Bronchial epithelial cell (primary cell): ENCODE data around the gene TULP4. TPM values are rescaled to one million over a fixed set of nuclear protein-coding genes. Genes with fewer than 3 reads are reported as not detected.
"Not testable (repeated sequence)": the region's sequence is repeated elsewhere in the genome, so short reads cannot be mapped to it uniquely, and the experiment has no call there.

Source experiments
- DNase-seq: peaks from one replicate; pipeline ENCODE4 v3.0.0-alpha.2; 2010; ENCODE audit warnings: low read depth
- FAIRE-seq: peaks from 2 replicates; lab custom pipeline; 2011; peaks lifted over from hg19 to GRCh38; lab: Jason Lieb, UNC
- H3K27me3 ChIP-seq: 2 replicates; pipeline ENCODE4 v1.5.1; 2011; ENCODE audit warnings: low read length; ENCODE audit not compliant: control insufficient read depth, insufficient read depth
- H3K36me3 ChIP-seq: 2 replicates; pipeline ENCODE4 v1.5.1; 2011; ENCODE audit warnings: low read length; ENCODE audit not compliant: control insufficient read depth, insufficient read depth
- H3K4me3 ChIP-seq: 2 replicates; pipeline ENCODE4 v1.5.1; 2011; ENCODE audit warnings: mild to moderate bottlenecking, low read depth, low read length, control low read depth
- total RNA-seq: library from RNA; depleted of rRNA; stranded (reverse); fragments of >200 nt; gene quantifications from 2 replicates; pipeline ENCODE4 v1.2.1, GENCODE V29; 2014
- TF ChIP-seq, protein P1 (sequence below): IDR thresholded peaks from 2 replicates; pipeline ENCODE4 v1.5.1; 2011; ENCODE audit warnings: mild to moderate bottlenecking, moderate library complexity, low read length, control low read depth, inconsistent platforms; ENCODE audit not compliant: insufficient read depth, severe bottlenecking

The TULP4 gene
- total RNA-seq, 1 donor from 2014 or later: 127 TPM

DNA sequence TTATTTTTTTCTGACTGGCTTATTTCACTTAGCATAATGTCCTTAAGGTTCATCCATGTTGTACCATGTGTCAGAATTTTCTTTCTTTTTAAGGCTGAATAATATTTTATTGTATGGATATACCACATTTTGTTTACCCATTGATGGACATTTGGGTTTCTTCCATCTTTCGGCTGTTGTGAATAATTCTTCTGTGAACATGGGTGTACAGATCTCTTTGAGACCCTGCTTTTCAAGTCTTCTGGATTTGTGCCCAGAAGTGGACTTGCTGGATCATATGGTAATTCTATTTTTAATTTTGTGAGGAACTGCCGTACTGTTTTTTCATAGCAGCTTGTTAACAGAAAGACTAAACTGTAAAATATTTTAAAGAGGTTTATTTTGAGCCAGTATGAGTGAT is 153.0 kb downstream of the TULP4 start:
- no peaks in the 10 kb centered on the region for H3K27me3 ChIP-seq
- DNase-seq (no peak), FAIRE-seq (no peak)
- TF ChIP-seq, protein P1, sequence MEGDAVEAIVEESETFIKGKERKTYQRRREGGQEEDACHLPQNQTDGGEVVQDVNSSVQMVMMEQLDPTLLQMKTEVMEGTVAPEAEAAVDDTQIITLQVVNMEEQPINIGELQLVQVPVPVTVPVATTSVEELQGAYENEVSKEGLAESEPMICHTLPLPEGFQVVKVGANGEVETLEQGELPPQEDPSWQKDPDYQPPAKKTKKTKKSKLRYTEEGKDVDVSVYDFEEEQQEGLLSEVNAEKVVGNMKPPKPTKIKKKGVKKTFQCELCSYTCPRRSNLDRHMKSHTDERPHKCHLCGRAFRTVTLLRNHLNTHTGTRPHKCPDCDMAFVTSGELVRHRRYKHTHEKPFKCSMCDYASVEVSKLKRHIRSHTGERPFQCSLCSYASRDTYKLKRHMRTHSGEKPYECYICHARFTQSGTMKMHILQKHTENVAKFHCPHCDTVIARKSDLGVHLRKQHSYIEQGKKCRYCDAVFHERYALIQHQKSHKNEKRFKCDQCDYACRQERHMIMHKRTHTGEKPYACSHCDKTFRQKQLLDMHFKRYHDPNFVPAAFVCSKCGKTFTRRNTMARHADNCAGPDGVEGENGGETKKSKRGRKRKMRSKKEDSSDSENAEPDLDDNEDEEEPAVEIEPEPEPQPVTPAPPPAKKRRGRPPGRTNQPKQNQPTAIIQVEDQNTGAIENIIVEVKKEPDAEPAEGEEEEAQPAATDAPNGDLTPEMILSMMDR: no peak
- H3K36me3 ChIP-seq: peaks cover 7% of the 10 kb centered on the region
- no peak overlapping the region for H3K4me3 ChIP-seq

DNA sequence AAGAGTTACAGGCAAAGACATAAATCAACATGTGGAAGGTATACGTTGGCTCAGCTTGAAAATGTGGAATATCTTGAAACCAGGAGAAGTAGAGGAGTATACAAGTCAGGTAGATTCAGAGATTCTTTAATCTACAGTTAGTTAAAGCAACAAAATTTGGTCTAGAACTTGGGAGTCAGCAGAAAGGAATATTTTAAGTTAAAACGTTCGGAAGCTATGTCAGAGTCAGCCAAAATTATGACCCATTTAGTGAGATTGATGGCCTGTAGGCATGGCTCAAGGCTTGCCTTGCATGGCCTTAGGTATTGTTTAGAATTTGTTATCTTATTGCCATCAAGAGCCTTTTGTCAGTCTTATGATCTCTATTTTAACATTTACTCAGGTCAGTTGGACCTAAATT is 153.5 kb downstream of the TULP4 start:
- TF ChIP-seq, protein P1: no peak
- no peak for FAIRE-seq
- Histone ChIP-seq H3K27me3 (no peaks in the 10 kb centered on the region), H3K4me3 (no peak overlapping the region), H3K36me3 (peaks cover 7% of the 10 kb centered on the region)
- no peak for DNase-seq

- Histone ChIP-seq H3K4me3 (no peak overlapping the region), H3K36me3 (peaks cover 5% of the 10 kb centered on the region), H3K27me3 (no peaks in the 10 kb centered on the region)
- TF ChIP-seq, protein P1: no peak
- FAIRE-seq: no peak
- DNase-seq: no peak
These were observed 155.7 kb downstream of the TULP4 start for GRCh38 chr6:158467923-158468322.

GRCh38 chr6:158468666-158469065 is 156.4 kb downstream of the TULP4 start:
- FAIRE-seq: no peak

DNA sequence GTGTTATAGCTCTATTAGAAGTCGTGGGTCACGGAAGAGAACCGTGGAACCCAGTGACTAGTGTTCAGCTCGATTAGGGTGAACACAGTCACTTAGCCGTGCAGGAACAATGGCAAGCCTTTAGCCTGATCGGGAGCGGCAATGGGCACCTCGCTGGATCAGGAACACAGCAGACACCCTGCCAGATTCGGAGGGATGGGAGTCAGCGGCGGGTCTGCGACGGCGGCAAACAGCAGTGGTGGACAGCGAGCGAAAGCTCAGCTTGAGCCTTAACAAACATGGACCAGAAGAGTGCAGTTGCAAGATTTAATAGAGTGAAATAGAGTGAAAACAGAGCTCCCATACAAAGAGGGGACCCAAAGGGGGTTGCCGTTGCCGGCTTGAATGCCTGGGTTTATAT is 157.8 kb downstream of the TULP4 start:
- H3K36me3 ChIP-seq, FAIRE-seq: not testable (repeated sequence)

More at GRCh38 chr6:158468666-158469065, 156.4 kb downstream of the TULP4 start:
- DNase-seq: no peak
- peaks cover 5% of the 10 kb centered on the region for H3K36me3 ChIP-seq
- TF ChIP-seq, protein P1: no peak
- no peaks in the 10 kb centered on the region for H3K27me3 ChIP-seq
- H3K4me3 ChIP-seq: no peak overlapping the region

GRCh38 chr6:158471339-158471738 is 159.1 kb downstream of the TULP4 start:
- no peaks in the 10 kb centered on the region for H3K27me3 ChIP-seq
- H3K36me3 ChIP-seq: peaks cover 4% of the 10 kb centered on the region
- no peak for DNase-seq
- H3K4me3 ChIP-seq: no peak overlapping the region
- TF ChIP-seq, protein P1: no peak
- FAIRE-seq: no peak

More for the DNA sequence above, 157.8 kb downstream of the TULP4 start:
- DNase-seq, H3K4me3 ChIP-seq, H3K27me3 ChIP-seq: not testable (repeated sequence)
